ENCODE data around the gene LPP. TPM values are rescaled to one million over a fixed set of nuclear protein-coding genes. Genes with fewer than 3 reads are reported as not detected.

Gene LPP
- total RNA-seq, 1 experiment from 2014 or later = 148 TPM

DNA sequence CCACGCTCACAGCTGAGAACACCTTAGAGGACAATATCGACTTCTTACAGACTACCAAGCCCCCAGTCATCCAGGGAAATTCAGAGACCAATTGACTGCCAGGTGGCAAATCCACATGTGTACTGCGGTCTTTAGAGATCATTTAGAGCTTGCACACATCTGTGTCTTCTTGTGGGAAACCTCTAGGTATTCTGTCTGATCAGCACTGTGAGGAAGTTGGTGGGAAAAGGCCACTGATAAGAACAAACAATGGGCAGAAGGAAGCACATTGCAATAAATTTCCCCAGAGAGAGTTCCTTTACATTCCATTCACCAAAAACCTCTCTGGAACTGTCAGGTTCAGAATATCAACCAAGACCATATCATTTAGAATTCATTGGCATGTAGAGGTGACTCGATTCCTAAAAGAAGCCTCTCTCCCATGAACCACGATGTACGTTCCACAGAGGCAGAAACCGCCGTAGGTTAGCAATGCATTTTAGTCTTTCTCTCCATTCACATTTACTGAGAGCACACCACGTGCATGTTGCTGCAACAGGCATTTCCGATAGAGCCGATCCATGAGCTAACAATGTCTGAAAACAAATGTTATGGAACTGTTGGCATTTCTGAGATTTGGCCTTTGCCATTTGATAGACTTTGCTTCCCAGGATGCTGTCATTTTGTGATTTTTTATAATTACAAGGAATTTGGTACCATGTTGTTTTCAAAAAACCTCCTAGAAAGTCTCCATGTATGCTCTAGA lies 730.5 kb downstream of the LPP start:
- intact Hi-C loops (cut with micrococcal nuclease; ENCODE audit: unreplicated experiment) = loop anchor here (5.0 kb wide), 3 partner anchors 207 to 1147 kb away; no protein-coding TSS in a partner anchor
- H2AFZ ChIP-seq = no peak overlapping the region
- H3K9me2 ChIP-seq (ENCODE audit: insufficient read depth) = no peaks in the 10 kb centered on the region
- POLR2A ChIA-PET (ENCODE audit: unreplicated experiment) = no interaction called here
- H3K27me3 ChIP-seq (ENCODE audit: insufficient read depth, low read depth) = no peaks in the 10 kb centered on the region
- no peak overlapping the region for H3K4me2 ChIP-seq
- H3K36me3 ChIP-seq (ENCODE audit: low read depth) = no peaks in the 10 kb centered on the region
- H3K9me3 ChIP-seq (ENCODE audit: insufficient read depth, low read depth) = no peaks in the 10 kb centered on the region
- H3K4me3 ChIP-seq = no peak overlapping the region
- no peak for DNase-seq
- BruUV-seq (replicated peaks) = no TSS peak
- no peaks in the 10 kb centered on the region for H3K79me2 ChIP-seq (ENCODE audit: low read depth)
- no peak for TF ChIP-seq EZH2 (IDR thresholded peaks at IDR 0.05; ENCODE audit: low read depth)
- TF ChIP-seq, protein P1, sequence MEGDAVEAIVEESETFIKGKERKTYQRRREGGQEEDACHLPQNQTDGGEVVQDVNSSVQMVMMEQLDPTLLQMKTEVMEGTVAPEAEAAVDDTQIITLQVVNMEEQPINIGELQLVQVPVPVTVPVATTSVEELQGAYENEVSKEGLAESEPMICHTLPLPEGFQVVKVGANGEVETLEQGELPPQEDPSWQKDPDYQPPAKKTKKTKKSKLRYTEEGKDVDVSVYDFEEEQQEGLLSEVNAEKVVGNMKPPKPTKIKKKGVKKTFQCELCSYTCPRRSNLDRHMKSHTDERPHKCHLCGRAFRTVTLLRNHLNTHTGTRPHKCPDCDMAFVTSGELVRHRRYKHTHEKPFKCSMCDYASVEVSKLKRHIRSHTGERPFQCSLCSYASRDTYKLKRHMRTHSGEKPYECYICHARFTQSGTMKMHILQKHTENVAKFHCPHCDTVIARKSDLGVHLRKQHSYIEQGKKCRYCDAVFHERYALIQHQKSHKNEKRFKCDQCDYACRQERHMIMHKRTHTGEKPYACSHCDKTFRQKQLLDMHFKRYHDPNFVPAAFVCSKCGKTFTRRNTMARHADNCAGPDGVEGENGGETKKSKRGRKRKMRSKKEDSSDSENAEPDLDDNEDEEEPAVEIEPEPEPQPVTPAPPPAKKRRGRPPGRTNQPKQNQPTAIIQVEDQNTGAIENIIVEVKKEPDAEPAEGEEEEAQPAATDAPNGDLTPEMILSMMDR (conservative IDR thresholded peaks at IDR 0.05) = no peak
- CTCF ChIA-PET = interaction anchor here (0.6 kb wide), 1 partner anchor 219 kb away, joined by 8 read pairs; no protein-coding TSS in a partner anchor
- H4K20me1 ChIP-seq (ENCODE audit: insufficient read depth) = no peaks in the 10 kb centered on the region
- peaks cover 18% of the 10 kb centered on the region for H3F3A ChIP-seq (ENCODE audit: insufficient read depth, low read depth)
- H3K4me1 ChIP-seq (replicated peaks; ENCODE audit: insufficient read depth) = peaks cover 25% of the 10 kb centered on the region
- no peak overlapping the region for H3K27ac ChIP-seq

DNA sequence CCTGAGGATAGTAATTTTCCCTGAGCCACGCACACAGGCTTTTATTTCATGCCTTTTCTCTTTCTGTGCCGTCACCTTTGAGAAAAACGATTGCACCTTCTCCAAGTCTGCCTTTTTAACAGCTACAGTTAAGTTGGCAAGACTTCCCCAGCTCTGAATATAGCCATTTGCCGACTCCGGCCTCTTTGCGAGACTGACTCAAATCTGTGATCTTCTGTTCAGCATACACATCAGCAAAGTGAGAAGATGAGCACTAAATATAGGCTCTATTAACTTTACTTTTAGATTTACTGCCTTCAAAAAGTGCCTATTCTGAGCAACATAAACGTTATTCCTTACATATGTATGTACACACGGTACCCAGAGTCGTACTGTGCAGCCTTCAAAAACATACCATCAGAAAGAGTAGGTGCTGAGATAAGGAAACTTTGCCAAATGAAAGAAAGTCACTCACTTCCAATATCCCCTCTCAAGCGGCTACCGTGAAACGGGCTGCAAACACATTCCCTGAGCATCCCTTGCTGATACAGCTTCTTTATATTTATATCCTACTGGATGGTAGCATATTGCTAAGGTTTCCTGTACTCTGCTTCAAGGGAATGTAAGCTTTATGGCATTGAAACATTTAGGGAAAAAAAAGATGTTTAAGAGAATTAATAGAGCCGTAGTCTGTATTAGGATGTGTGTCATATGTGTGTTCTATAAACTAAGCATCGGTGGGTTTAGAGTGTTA lies 734.5 kb downstream of the LPP start:
- intact Hi-C loops (cut with micrococcal nuclease; ENCODE audit: unreplicated experiment) = no loop called here
- POLR2A ChIA-PET (ENCODE audit: unreplicated experiment) = no interaction called here
- no peaks in the 10 kb centered on the region for H3K4me1 ChIP-seq (replicated peaks; ENCODE audit: insufficient read depth)
- no peak overlapping the region for H3K4me2 ChIP-seq
- H3K9me3 ChIP-seq (ENCODE audit: insufficient read depth, low read depth) = no peaks in the 10 kb centered on the region
- TF ChIP-seq EZH2 (IDR thresholded peaks at IDR 0.05; ENCODE audit: low read depth) = no peak
- TF ChIP-seq, protein P1 (conservative IDR thresholded peaks at IDR 0.05) = no peak
- DNase-seq = no peak
- H4K20me1 ChIP-seq (ENCODE audit: insufficient read depth) = no peaks in the 10 kb centered on the region
- H3K9me2 ChIP-seq (ENCODE audit: insufficient read depth) = no peaks in the 10 kb centered on the region
- H3K27me3 ChIP-seq (ENCODE audit: insufficient read depth, low read depth) = no peaks in the 10 kb centered on the region
- H3K4me3 ChIP-seq = no peak overlapping the region
- no peaks in the 10 kb centered on the region for H3K36me3 ChIP-seq (ENCODE audit: low read depth)
- no peak overlapping the region for H3K27ac ChIP-seq
- no peak overlapping the region for H2AFZ ChIP-seq
- BruUV-seq (replicated peaks) = no TSS peak
- no peaks in the 10 kb centered on the region for H3F3A ChIP-seq (ENCODE audit: insufficient read depth, low read depth)
- CTCF ChIA-PET = no interaction called here
- H3K79me2 ChIP-seq (ENCODE audit: low read depth) = no peaks in the 10 kb centered on the region

DNA sequence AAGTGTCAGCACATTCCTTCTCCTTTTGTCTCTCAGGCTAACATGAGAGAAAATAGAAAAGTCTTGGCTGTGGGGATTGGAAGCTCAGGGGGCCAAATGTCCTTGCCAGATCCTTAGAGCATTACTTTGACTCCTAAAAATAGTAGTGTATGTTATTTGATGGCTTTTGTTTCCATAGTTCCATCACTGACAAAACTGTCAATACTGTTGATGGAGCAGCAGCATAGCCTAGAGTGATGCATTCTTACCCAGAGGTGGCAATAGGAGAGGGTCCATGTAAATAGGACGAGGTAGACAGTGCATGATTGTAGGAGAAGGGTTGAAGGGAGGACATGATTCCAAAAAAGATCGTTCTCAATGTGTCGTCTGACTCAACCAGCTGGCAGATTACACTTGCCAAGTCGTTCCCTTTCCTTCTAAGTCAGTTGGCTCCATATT lies 735.1 kb downstream of the LPP start:
- no peak overlapping the region for H3K27ac ChIP-seq
- no peak overlapping the region for H2AFZ ChIP-seq
- no peak overlapping the region for H3K4me2 ChIP-seq
- no TSS peak for BruUV-seq (replicated peaks)
- H3F3A ChIP-seq (ENCODE audit: insufficient read depth, low read depth) = no peaks in the 10 kb centered on the region
- H3K9me2 ChIP-seq (ENCODE audit: insufficient read depth) = no peaks in the 10 kb centered on the region
- H4K20me1 ChIP-seq (ENCODE audit: insufficient read depth) = no peaks in the 10 kb centered on the region
- TF ChIP-seq EZH2 (IDR thresholded peaks at IDR 0.05; ENCODE audit: low read depth) = no peak
- TF ChIP-seq, protein P1 (conservative IDR thresholded peaks at IDR 0.05) = no peak
- intact Hi-C loops (cut with micrococcal nuclease; ENCODE audit: unreplicated experiment) = no loop called here
- H3K4me3 ChIP-seq = no peak overlapping the region
- H3K9me3 ChIP-seq (ENCODE audit: insufficient read depth, low read depth) = no peaks in the 10 kb centered on the region
- no peak for DNase-seq
- H3K36me3 ChIP-seq (ENCODE audit: low read depth) = no peaks in the 10 kb centered on the region
- POLR2A ChIA-PET (ENCODE audit: unreplicated experiment) = no interaction called here
- no peaks in the 10 kb centered on the region for H3K27me3 ChIP-seq (ENCODE audit: insufficient read depth, low read depth)
- CTCF ChIA-PET = no interaction called here
- H3K79me2 ChIP-seq (ENCODE audit: low read depth) = no peaks in the 10 kb centered on the region
- no peaks in the 10 kb centered on the region for H3K4me1 ChIP-seq (replicated peaks; ENCODE audit: insufficient read depth)

Measured in PC-9 (cell line).